ENCODE data around the gene FBXO24.

GRCh38 chr7:100642534-100642907 lies 56.4 kb downstream of the FBXO24 start:
- TF ChIP-seq POLR2A (IDR thresholded peaks at IDR 0.05; ENCODE audit: low read length) (peak; percentile 89), GATA1 (IDR thresholded peaks at IDR 0.05; ENCODE audit: low read depth, low read length) (no peak)
